SU-DHL-6 (cell line): Measurements from ENCODE around the gene TIMM22.

Source experiments
- H2AFZ ChIP-seq: fragments of 200-600 bp; sonication (generic); 2 replicates; pipeline ENCODE4 v1.6.1; 2014; ENCODE audit warnings: low read depth, mild to moderate bottlenecking, moderate library complexity, mixed read lengths, antibody characterized with exemption, low read length; ENCODE audit not compliant: severe bottlenecking
- H3F3A ChIP-seq: fragments of 200-600 bp; shearing (Covaris generic); 2 replicates; pipeline ENCODE4 v1.6.0; 2016; ENCODE audit warnings: antibody characterized with exemption, mild to moderate bottlenecking; ENCODE audit not compliant: insufficient read depth
- H3K27ac ChIP-seq: fragments of 200-600 bp; sonication (generic); 2 replicates; pipeline ENCODE4 v1.5.1; 2016; ENCODE audit warnings: low read depth, mild to moderate bottlenecking, low read length, moderate library complexity, mixed read lengths
- H3K27me3 ChIP-seq: fragments of 200-600 bp; sonication (generic), shearing (Covaris generic); 2 replicates; pipeline ENCODE4 v1.6.0; 2014; ENCODE audit warnings: mild to moderate bottlenecking, low read length
- H3K36me3 ChIP-seq: fragments of 200-600 bp; sonication (generic); 2 replicates; pipeline ENCODE4 v1.6.1; 2014; ENCODE audit warnings: mild to moderate bottlenecking, low read length, mixed read lengths
- H3K4me2 ChIP-seq: fragments of 300-600, 200-600 bp; shearing (Covaris generic), sonication (generic); 2 replicates; pipeline ENCODE4 v1.6.0; 2014; ENCODE audit warnings: low read length, low read depth, mild to moderate bottlenecking; ENCODE audit not compliant: poor library complexity, severe bottlenecking
- H3K4me3 ChIP-seq: fragments of 200-600 bp; sonication (generic); 2 replicates; pipeline ENCODE4 v1.5.1; 2014; ENCODE audit warnings: antibody characterized with exemption, low read length, mild to moderate bottlenecking, mixed read lengths; ENCODE audit not compliant: insufficient read depth, poor library complexity, severe bottlenecking
- H3K79me2 ChIP-seq: fragments of 200-600 bp; sonication (generic); 2 replicates; pipeline ENCODE4 v1.6.1; 2014; ENCODE audit warnings: mild to moderate bottlenecking, low read length, moderate library complexity; ENCODE audit not compliant: insufficient read depth
- H3K9ac ChIP-seq: fragments of 200-600 bp; sonication (generic); 2 replicates; pipeline ENCODE4 v1.7.0; 2014; ENCODE audit warnings: mild to moderate bottlenecking, low read length
- H3K9me2 ChIP-seq: fragments of 200-600 bp; sonication (generic); replicated peaks from 2 replicates; pipeline ENCODE4 v1.6.1; 2014; ENCODE audit warnings: low read length; ENCODE audit not compliant: insufficient read depth
- H3K9me3 ChIP-seq: fragments of 200-600 bp; sonication (generic); 2 replicates; pipeline ENCODE4 v1.6.1; 2014; ENCODE audit warnings: low read length, mixed read lengths; ENCODE audit not compliant: insufficient read depth
- H4K20me1 ChIP-seq: fragments of 200-600 bp; sonication (generic); 2 replicates; pipeline ENCODE4 v1.6.1; 2014; ENCODE audit warnings: low read depth, mild to moderate bottlenecking, antibody characterized with exemption, low read length, moderate library complexity, mixed read lengths
- EZH2phosphoT487 ChIP-seq: fragments of 200-600 bp; sonication (generic), shearing (Covaris generic); conservative IDR thresholded peaks from 2 replicates; pipeline ENCODE4 v1.6.1; 2018; ENCODE audit warnings: mild to moderate bottlenecking, antibody characterized with exemption, low read length, moderate library complexity, mixed read lengths
- TF ChIP-seq, protein P1 (sequence below): fragments of 200-600 bp; sonication (generic); IDR thresholded peaks from one replicate; pipeline ENCODE4 v1.5.1; 2017; ENCODE audit warnings: antibody characterized with exemption, mild to moderate bottlenecking, low read length, moderate library complexity; ENCODE audit not compliant: insufficient read depth, poor library complexity, severe bottlenecking

TIMM22 gene

DNA sequence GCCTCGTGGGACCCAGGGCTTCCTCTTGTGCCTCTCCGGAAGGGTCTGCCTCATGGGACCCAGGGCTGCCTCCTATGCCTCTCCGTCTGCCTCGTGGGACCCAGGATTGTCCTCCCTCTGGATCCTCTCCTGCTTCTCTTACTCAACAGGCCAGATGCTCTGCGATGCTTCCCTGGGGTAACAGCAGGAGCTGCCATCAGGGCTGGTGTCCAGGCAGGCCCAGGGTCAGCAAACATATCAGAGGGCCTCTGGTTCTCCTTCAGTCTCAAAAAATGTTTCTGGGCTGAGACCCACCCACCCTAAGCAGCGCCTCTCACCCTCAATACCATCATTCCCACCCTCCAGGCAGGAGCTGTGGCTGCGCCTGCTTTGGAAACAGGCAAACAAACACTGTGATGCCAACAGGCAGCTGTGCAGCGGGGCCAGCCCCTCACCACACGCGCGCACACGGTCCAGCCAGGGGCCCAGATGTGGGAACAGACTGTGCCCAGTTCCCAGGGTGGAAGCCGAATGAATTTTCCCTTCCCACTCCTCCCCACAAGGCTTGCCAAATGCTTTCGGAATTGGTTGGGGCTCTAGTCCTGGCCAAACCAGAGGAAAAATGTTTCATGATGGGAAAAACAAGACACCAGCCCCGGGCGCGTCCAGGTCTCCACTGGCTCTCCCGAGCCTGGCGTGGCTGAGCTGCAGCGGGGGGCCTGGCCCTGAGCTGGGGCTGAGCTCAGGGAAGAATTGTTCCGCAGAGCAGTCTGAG is 11.3 kb downstream of the TIMM22 start:
- H4K20me1 ChIP-seq, result no peaks in the 10 kb centered on the region
- H3K9me3 ChIP-seq, result no peaks in the 10 kb centered on the region
- no peak overlapping the region for H3K27ac ChIP-seq
- H3K79me2 ChIP-seq, result no peaks in the 10 kb centered on the region
- TF ChIP-seq, protein P1, sequence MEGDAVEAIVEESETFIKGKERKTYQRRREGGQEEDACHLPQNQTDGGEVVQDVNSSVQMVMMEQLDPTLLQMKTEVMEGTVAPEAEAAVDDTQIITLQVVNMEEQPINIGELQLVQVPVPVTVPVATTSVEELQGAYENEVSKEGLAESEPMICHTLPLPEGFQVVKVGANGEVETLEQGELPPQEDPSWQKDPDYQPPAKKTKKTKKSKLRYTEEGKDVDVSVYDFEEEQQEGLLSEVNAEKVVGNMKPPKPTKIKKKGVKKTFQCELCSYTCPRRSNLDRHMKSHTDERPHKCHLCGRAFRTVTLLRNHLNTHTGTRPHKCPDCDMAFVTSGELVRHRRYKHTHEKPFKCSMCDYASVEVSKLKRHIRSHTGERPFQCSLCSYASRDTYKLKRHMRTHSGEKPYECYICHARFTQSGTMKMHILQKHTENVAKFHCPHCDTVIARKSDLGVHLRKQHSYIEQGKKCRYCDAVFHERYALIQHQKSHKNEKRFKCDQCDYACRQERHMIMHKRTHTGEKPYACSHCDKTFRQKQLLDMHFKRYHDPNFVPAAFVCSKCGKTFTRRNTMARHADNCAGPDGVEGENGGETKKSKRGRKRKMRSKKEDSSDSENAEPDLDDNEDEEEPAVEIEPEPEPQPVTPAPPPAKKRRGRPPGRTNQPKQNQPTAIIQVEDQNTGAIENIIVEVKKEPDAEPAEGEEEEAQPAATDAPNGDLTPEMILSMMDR, result no peak
- no peak for TF ChIP-seq EZH2phosphoT487
- no peak overlapping the region for H2AFZ ChIP-seq
- no peaks in the 10 kb centered on the region for H3K27me3 ChIP-seq
- H3K9me2 ChIP-seq, result no peaks in the 10 kb centered on the region
- H3K4me3 ChIP-seq, result no peak overlapping the region
- no peak overlapping the region for H3K9ac ChIP-seq
- no peak overlapping the region for H3K4me2 ChIP-seq
- no peaks in the 10 kb centered on the region for H3K36me3 ChIP-seq
- no peaks in the 10 kb centered on the region for H3F3A ChIP-seq

GRCh38 chr17:1009229-1010085 is 12.5 kb downstream of the TIMM22 start:
- H2AFZ ChIP-seq, result no peak overlapping the region
- H3K9ac ChIP-seq, result no peak overlapping the region
- no peaks in the 10 kb centered on the region for H4K20me1 ChIP-seq
- no peaks in the 10 kb centered on the region for H3K27me3 ChIP-seq
- no peak for TF ChIP-seq EZH2phosphoT487
- TF ChIP-seq, protein P1, result no peak
- no peaks in the 10 kb centered on the region for H3K36me3 ChIP-seq
- H3K4me3 ChIP-seq, result no peak overlapping the region
- H3K27ac ChIP-seq, result no peak overlapping the region
- no peaks in the 10 kb centered on the region for H3F3A ChIP-seq
- no peaks in the 10 kb centered on the region for H3K79me2 ChIP-seq
- no peaks in the 10 kb centered on the region for H3K9me2 ChIP-seq
- H3K9me3 ChIP-seq, result no peaks in the 10 kb centered on the region
- H3K4me2 ChIP-seq, result no peak overlapping the region

DNA sequence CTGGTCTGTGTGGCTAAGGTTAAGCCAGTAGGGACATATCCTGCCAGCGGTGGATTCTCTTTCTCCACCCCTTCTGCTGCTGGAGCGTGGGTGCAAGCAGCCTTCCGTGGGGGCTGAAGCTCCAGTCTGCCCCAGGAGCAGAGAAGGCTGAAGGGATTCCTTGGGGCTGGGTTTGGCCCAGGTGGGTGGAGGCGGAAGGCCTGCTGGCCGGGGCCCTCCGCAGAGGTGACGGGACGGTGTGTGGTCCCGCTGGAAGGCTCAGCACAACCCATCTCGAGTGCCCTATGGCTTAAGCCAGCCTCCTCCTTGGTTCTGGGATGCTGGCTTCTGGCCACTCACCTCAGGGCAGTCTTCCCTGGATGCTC is 13.1 kb downstream of the TIMM22 start:
- Histone ChIP-seq H3K4me3 (no peak overlapping the region), H4K20me1 (no peaks in the 10 kb centered on the region), H3K9ac (no peak overlapping the region), H3F3A (no peaks in the 10 kb centered on the region), H3K4me2 (no peak overlapping the region), H3K79me2 (no peaks in the 10 kb centered on the region), H3K27me3 (no peaks in the 10 kb centered on the region), H3K9me3 (no peaks in the 10 kb centered on the region), H3K9me2 (no peaks in the 10 kb centered on the region), H3K27ac (no peak overlapping the region), H3K36me3 (no peaks in the 10 kb centered on the region), H2AFZ (no peak overlapping the region)
- TF ChIP-seq, protein P1, result no peak
- TF ChIP-seq EZH2phosphoT487, result no peak
